Measurements from ENCODE around the gene SLC38A10. TPM values are rescaled to one million over a fixed set of nuclear protein-coding genes. Genes with fewer than 3 reads are reported as not detected.

Gene SLC38A10
- total and polyA plus RNA-seq, 2 of the 13 experiments (the other 11 are each of a cell fraction or from before 2014, with no cell fraction given): 23.4 to 55.8 TPM

GRCh38 chr17:81339191-81339533, 44.1 kb upstream of the SLC38A10 start (continued):
- TF ChIP-seq LCORL (IDR thresholded peaks at IDR 0.05): no peak
- TF ChIP-seq LCORL (CRISPR knock-in tag; IDR thresholded peaks at IDR 0.05): 0 out of 2 replicates have a peak, but pooled peaks have one; percentile 1
- no peak; the same call in 1 of the 2 replicates for TF ChIP-seq THAP11 (CRISPR knock-in tag; IDR thresholded peaks at IDR 0.05)
- 0 out of 2 replicates have a peak, but pooled peaks have one; percentile 2 for TF ChIP-seq TAF1 (CRISPR knock-in tag; IDR thresholded peaks at IDR 0.05)
- no peak for TF ChIP-seq KLF9 (CRISPR knock-in tag; IDR thresholded peaks at IDR 0.05; ENCODE audit: low read depth)
- TF ChIP-seq ZFP1 (CRISPR knock-in tag; IDR thresholded peaks at IDR 0.05): no peak
- TF ChIP-seq U2AF1 (optimal IDR thresholded peaks at IDR 0.05; ENCODE audit: low read depth, low read length): no peak
- TF ChIP-seq ZKSCAN5 (CRISPR knock-in tag; IDR thresholded peaks at IDR 0.05): no peak
- TF ChIP-seq NBN (conservative IDR thresholded peaks at IDR 0.05): no peak
- no peak for TF ChIP-seq HOXA9 (CRISPR knock-in tag; IDR thresholded peaks at IDR 0.05; ENCODE audit: borderline replicate concordance)
- TF ChIP-seq FOXM1 (CRISPR knock-in tag; IDR thresholded peaks at IDR 0.05): no peak
- TF ChIP-seq ZNF263 (CRISPR knock-in tag; IDR thresholded peaks at IDR 0.05): peak; percentile 87
- TF ChIP-seq ZNF609 (CRISPR knock-in tag; IDR thresholded peaks at IDR 0.05; ENCODE audit: borderline replicate concordance): no peak
- TF ChIP-seq MEIS1 (CRISPR knock-in tag; IDR thresholded peaks at IDR 0.05; ENCODE audit: borderline replicate concordance): no peak
- TF ChIP-seq ATF7-NPFF (CRISPR knock-in tag; IDR thresholded peaks at IDR 0.05; ENCODE audit: low read depth): 0 out of 2 replicates have a peak, but pooled peaks have one; percentile 17
- peak; percentile 13; the same call in 1 of the 2 replicates for TF ChIP-seq FOXP4 (CRISPR knock-in tag; IDR thresholded peaks at IDR 0.05)
- TF ChIP-seq ZNF580 (CRISPR knock-in tag; IDR thresholded peaks at IDR 0.05; ENCODE audit: borderline replicate concordance, low read depth): no peak
- no peak for TF ChIP-seq XBP1 (CRISPR knock-in tag; IDR thresholded peaks at IDR 0.05)
- no peak for TF ChIP-seq ZNF256 (CRISPR knock-in tag; conservative IDR thresholded peaks at IDR 0.05)
- 0 out of 2 replicates have a peak, but pooled peaks have one; percentile 65 for TF ChIP-seq REXO4 (CRISPR knock-in tag; IDR thresholded peaks at IDR 0.05; ENCODE audit: borderline replicate concordance)
- 0 out of 2 replicates have a peak, but pooled peaks have one; percentile 13 for TF ChIP-seq NFYC (CRISPR knock-in tag; IDR thresholded peaks at IDR 0.05)
- TF ChIP-seq ZKSCAN1 (IDR thresholded peaks at IDR 0.05; ENCODE audit: low read length): no peak
- 0 out of 2 replicates have a peak, but pooled peaks have one; percentile 32 for TF ChIP-seq BCL6 (CRISPR knock-in tag; IDR thresholded peaks at IDR 0.05)
- no peak for TF ChIP-seq ZNF292 (CRISPR knock-in tag; IDR thresholded peaks at IDR 0.05; ENCODE audit: borderline replicate concordance, low read depth)
- TF ChIP-seq PHF21A (CRISPR knock-in tag; IDR thresholded peaks at IDR 0.05): peak; percentile 19; the same call in 1 of the 2 replicates
- TF ChIP-seq ATF2 (CRISPR knock-in tag; IDR thresholded peaks at IDR 0.05): no peak

Measured in HepG2 (cell line).